A673 (cell line): ENCODE results near the gene CFAP91.

Experiments used
- CTCF ChIP-seq: fragments of 300-800, 200-600 bp; sonication (generic); conservative IDR thresholded peaks from 2 replicates; pipeline ENCODE4 v1.5.1; 2017; ENCODE audit warnings: low read depth, mild to moderate bottlenecking, antibody characterized with exemption, low read length, moderate library complexity, mixed read lengths
- EZH2 ChIP-seq: fragments of 200-600 bp; sonication (generic); IDR thresholded peaks from 2 replicates; pipeline ENCODE4 v1.6.1; 2017; ENCODE audit warnings: borderline replicate concordance, low read depth, mild to moderate bottlenecking, mixed read lengths, antibody characterized with exemption, low read length; ENCODE audit not compliant: poor library complexity, severe bottlenecking

GRCh38 chr3:119665954-119666559, 36.8 kb upstream of the CFAP91 start:
- TF ChIP-seq CTCF (no peak), EZH2 (no peak)
